ENCODE results near the gene YLPM1. TPM values are rescaled to one million over a fixed set of nuclear protein-coding genes. Genes with fewer than 3 reads are reported as not detected.

YLPM1 gene
- total and polyA plus RNA-seq, 2 donors from 2014 or later, result 16.2 to 68.2 TPM

- no peaks in the 10 kb centered on the region for H3K36me3 ChIP-seq (ENCODE audit: control insufficient read depth in 2 of 3, insufficient read depth in 3 of 3, low read length in 3 of 3)
- no peaks in the 10 kb centered on the region for H3K9me3 ChIP-seq (ENCODE audit: control insufficient read depth in 2 of 3, insufficient read depth in 1 of 3, low read length in 3 of 3)
- no peak for TF ChIP-seq CTCF (IDR thresholded peaks at IDR 0.05; ENCODE audit: borderline replicate concordance, extremely low read depth, insufficient read depth)
- FAIRE-seq (no peak), DNase-seq (no peak)
- H3K27me3 ChIP-seq (ENCODE audit: control insufficient read depth, insufficient read depth, low read length), result no peaks in the 10 kb centered on the region
- intact Hi-C loops (cut with DNase I), result no loop called here
- H3K9ac ChIP-seq (ENCODE audit: low read length in 3 of 3), result no peak overlapping the region
- peak overlapping the region in 1 of 2 donors; percentile 26 for H3K27ac ChIP-seq (ENCODE audit: low read depth in 2 of 2, low read length in 2 of 2)
- H3K4me3 ChIP-seq (ENCODE audit: low read length in 3 of 3), result no peak overlapping the region
- H3K4me1 ChIP-seq (ENCODE audit: control insufficient read depth in 2 of 3, insufficient read depth in 2 of 3, low read depth in 1 of 3, low read length in 3 of 3), result peaks cover 0 to 21% (median 17%) of the 10 kb centered on the region in 3 donors
Measured at GRCh38 chr14:74853581-74853980, 90.5 kb downstream of the YLPM1 start.

DNA sequence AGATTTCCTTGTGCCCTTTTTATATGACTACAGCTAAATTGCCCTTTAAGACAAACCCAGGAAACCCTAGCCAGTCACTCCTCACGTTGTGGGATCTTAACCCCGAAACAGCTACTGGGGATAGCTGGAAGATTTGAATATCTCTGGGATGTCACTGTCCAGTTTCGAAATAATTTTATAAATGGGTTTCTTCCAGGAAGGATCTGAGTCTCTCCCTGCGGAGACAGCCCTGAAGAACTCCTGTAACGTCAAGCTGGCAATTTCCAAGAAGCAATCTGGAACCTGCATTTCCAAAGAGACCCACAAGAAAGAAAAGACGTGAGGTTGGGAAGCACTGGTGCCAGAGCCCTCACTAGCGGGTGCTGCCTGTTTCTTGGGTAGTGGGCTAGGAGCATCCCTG is 91.9 kb downstream of the YLPM1 start:
- DNase-seq, result no peak
- H3K9ac ChIP-seq (ENCODE audit: low read length in 3 of 3), result no peak overlapping the region
- H3K4me1 ChIP-seq (ENCODE audit: control insufficient read depth in 2 of 3, insufficient read depth in 2 of 3, low read depth in 1 of 3, low read length in 3 of 3), result peaks cover 0 to 21% (median 17%) of the 10 kb centered on the region in 3 donors
- no peaks in the 10 kb centered on the region for H3K27me3 ChIP-seq (ENCODE audit: control insufficient read depth, insufficient read depth, low read length)
- H3K4me3 ChIP-seq (ENCODE audit: low read length in 3 of 3), result peak overlapping the region in 1 of 3 donors; percentile 10
- no peaks in the 10 kb centered on the region for H3K9me3 ChIP-seq (ENCODE audit: control insufficient read depth in 2 of 3, insufficient read depth in 1 of 3, low read length in 3 of 3)
- TF ChIP-seq CTCF (IDR thresholded peaks at IDR 0.05; ENCODE audit: borderline replicate concordance, extremely low read depth, insufficient read depth), result no peak
- H3K27ac ChIP-seq (ENCODE audit: low read depth in 2 of 2, low read length in 2 of 2), result no peak overlapping the region
- intact Hi-C loops (cut with DNase I), result no loop called here
- FAIRE-seq, result no peak
- no peaks in the 10 kb centered on the region for H3K36me3 ChIP-seq (ENCODE audit: control insufficient read depth in 2 of 3, insufficient read depth in 3 of 3, low read length in 3 of 3)

DNA sequence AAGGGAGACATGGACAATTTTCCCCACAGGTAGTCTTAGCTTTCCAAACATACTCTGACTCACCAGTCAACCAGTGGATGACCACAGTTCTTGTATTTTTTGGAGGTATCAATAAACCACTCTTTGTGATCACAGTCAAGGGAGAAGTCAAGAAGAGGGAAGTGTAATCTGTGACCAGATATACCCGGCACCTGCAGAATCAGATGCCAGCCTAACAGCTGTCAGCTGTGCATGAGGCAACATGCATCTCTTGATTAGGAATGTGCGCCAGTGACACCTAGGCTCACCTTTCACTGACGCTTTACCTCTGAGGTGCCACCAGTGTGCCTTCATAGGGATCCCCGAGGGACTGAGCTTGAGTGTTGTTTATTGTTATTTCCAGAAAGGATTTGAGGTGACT is 92.8 kb downstream of the YLPM1 start:
- FAIRE-seq, result no peak
- Histone ChIP-seq H3K9ac (ENCODE audit: low read length in 3 of 3) (no peak overlapping the region), H3K36me3 (ENCODE audit: control insufficient read depth in 2 of 3, insufficient read depth in 3 of 3, low read length in 3 of 3) (no peaks in the 10 kb centered on the region), H3K4me3 (ENCODE audit: low read length in 3 of 3) (no peak overlapping the region), H3K9me3 (ENCODE audit: control insufficient read depth in 2 of 3, insufficient read depth in 1 of 3, low read length in 3 of 3) (no peaks in the 10 kb centered on the region), H3K4me1 (ENCODE audit: control insufficient read depth in 2 of 3, insufficient read depth in 2 of 3, low read depth in 1 of 3, low read length in 3 of 3) (peaks cover 0 to 21% (median 17%) of the 10 kb centered on the region in 3 donors), H3K27me3 (ENCODE audit: control insufficient read depth, insufficient read depth, low read length) (no peaks in the 10 kb centered on the region), H3K27ac (ENCODE audit: low read depth in 2 of 2, low read length in 2 of 2) (no peak overlapping the region)
- intact Hi-C loops (cut with DNase I), result no loop called here
- TF ChIP-seq CTCF (IDR thresholded peaks at IDR 0.05; ENCODE audit: borderline replicate concordance, extremely low read depth, insufficient read depth), result no peak
- DNase-seq, result no peak

DNA sequence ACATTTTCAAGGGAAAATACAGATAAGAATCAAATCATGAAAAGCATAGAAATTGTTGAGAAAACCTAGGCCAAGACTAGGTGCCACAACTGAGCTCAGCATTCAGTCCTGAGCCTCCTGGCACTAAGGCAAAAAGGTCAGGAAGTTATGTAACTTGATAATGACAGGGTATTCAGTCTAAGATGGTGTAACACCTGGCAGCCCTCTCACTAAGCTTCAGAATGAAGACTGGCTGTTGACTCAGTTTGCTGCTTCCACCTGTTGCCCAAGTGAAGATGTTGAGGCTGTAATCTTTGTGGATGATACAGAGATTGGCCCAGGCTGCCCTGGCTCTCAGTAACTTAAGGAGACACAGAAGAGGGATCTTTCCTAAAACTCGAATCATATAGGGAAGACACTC is 93.2 kb downstream of the YLPM1 start:
- no peak for TF ChIP-seq CTCF (IDR thresholded peaks at IDR 0.05; ENCODE audit: borderline replicate concordance, extremely low read depth, insufficient read depth)
- no peak overlapping the region for H3K4me3 ChIP-seq (ENCODE audit: low read length in 3 of 3)
- H3K9ac ChIP-seq (ENCODE audit: low read length in 3 of 3), result no peak overlapping the region
- DNase-seq, result no peak
- intact Hi-C loops (cut with DNase I), result no loop called here
- FAIRE-seq, result no peak
- peaks cover 0 to 21% (median 17%) of the 10 kb centered on the region in 3 donors for H3K4me1 ChIP-seq (ENCODE audit: control insufficient read depth in 2 of 3, insufficient read depth in 2 of 3, low read depth in 1 of 3, low read length in 3 of 3)
- H3K27ac ChIP-seq (ENCODE audit: low read depth in 2 of 2, low read length in 2 of 2), result no peak overlapping the region
- no peaks in the 10 kb centered on the region for H3K27me3 ChIP-seq (ENCODE audit: control insufficient read depth, insufficient read depth, low read length)
- no peaks in the 10 kb centered on the region for H3K36me3 ChIP-seq (ENCODE audit: control insufficient read depth in 2 of 3, insufficient read depth in 3 of 3, low read length in 3 of 3)
- H3K9me3 ChIP-seq (ENCODE audit: control insufficient read depth in 2 of 3, insufficient read depth in 1 of 3, low read length in 3 of 3), result no peaks in the 10 kb centered on the region

Measured in kidney (tissue), 14 donors.